DND-41 (cell line): ENCODE data around the gene TAF11.

Source experiments
- ATAC-seq: fragments of 200-7000 bp; cut with Tn5 transposase; 3 replicates; pipeline ENCODE4 v1.9.1; 2021; ENCODE audit warnings: low read depth; ENCODE audit not compliant: insufficient read depth
- DNase-seq: peaks from one replicate; pipeline ENCODE4 v3.0.0-alpha.2; 2020
- H2AFZ ChIP-seq: 2 replicates; pipeline ENCODE4 v1.6.0; 2012; ENCODE audit warnings: low read depth, low read length
- H3K27ac ChIP-seq: 2 replicates; pipeline ENCODE4 v1.5.1; 2012; ENCODE audit warnings: low read length, inconsistent platforms
- H3K27me3 ChIP-seq: fragments of 200-600 bp; sonication (generic); 2 replicates; pipeline ENCODE4 v1.6.0; 2012; ENCODE audit warnings: low read length, mild to moderate bottlenecking, inconsistent platforms; ENCODE audit not compliant: insufficient read depth, poor library complexity
- H3K36me3 ChIP-seq: 2 replicates; pipeline ENCODE4 v1.5.1; 2012; ENCODE audit warnings: low read length, inconsistent platforms; ENCODE audit not compliant: insufficient read depth
- H3K4me1 ChIP-seq: 2 replicates; pipeline ENCODE4 v1.5.1; 2012; ENCODE audit warnings: mild to moderate bottlenecking, low read length; ENCODE audit not compliant: insufficient read depth
- H3K4me2 ChIP-seq: 2 replicates; pipeline ENCODE4 v1.6.0; 2012; ENCODE audit warnings: mild to moderate bottlenecking, moderate library complexity, low read length, inconsistent platforms; ENCODE audit not compliant: insufficient read depth
- H3K4me3 ChIP-seq, 2 experiments: fragments of 200-600 bp in 1 of 2; shearing (Covaris generic) in 1 of 2; 2 replicates each; pipeline ENCODE4 v1.5.1; 2012 to 2016; ENCODE audit warnings: inconsistent platforms in 2 of 2, low read length in 2 of 2, mild to moderate bottlenecking in 2 of 2, low read depth in 1 of 2, moderate library complexity in 1 of 2
- H3K79me2 ChIP-seq: 2 replicates; pipeline ENCODE4 v1.6.0; 2012; ENCODE audit warnings: low read length, inconsistent platforms; ENCODE audit not compliant: insufficient read depth
- H3K9ac ChIP-seq: 2 replicates; pipeline ENCODE4 v1.6.0; 2012; ENCODE audit warnings: low read depth, mild to moderate bottlenecking, inconsistent platforms, low read length, moderate library complexity
- H3K9me3 ChIP-seq: 2 replicates; pipeline ENCODE4 v1.5.1; 2012; ENCODE audit warnings: low read length, moderate library complexity, mild to moderate bottlenecking, inconsistent platforms; ENCODE audit not compliant: insufficient read depth, severe bottlenecking
- H4K20me1 ChIP-seq: 2 replicates; pipeline ENCODE4 v1.6.0; 2012; ENCODE audit warnings: low read length; ENCODE audit not compliant: insufficient read depth
- EZH2 ChIP-seq: IDR thresholded peaks from 3 replicates; pipeline ENCODE4 v1.6.1; 2012; ENCODE audit warnings: borderline replicate concordance, low read depth, mild to moderate bottlenecking, moderate library complexity, low read length, inconsistent platforms; ENCODE audit not compliant: severe bottlenecking
- TF ChIP-seq, protein P1 (sequence below): IDR thresholded peaks from 2 replicates; pipeline ENCODE4 v1.5.1; 2012; ENCODE audit warnings: borderline replicate concordance, low read length, moderate library complexity, mild to moderate bottlenecking; ENCODE audit not compliant: poor library complexity, severe bottlenecking; ENCODE audit errors: extremely low read depth

The TAF11 gene

DNA sequence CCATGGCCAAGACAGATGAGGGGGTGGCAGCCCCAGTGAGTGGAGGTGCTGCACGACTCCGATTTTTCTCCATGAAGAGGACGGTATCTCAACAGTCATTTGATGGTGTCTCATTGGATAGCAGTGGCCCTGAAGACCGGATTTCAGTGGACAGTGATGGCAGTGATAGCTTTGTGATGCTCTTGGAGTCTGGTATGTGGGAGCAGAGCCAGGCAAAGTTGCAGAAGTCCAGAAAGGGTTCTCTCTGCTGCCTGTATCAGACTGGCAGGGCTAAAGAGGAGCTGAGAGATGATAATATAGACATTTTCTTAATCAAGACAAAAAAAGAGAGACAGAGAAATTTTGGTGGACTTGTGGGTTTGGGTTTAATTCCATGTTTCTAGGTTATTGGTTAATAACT, 23.8 kb downstream of the TAF11 start:
- Histone ChIP-seq H3K4me3 (no peak overlapping the region), H3K9me3 (no peaks in the 10 kb centered on the region), H3K9ac (no peak overlapping the region), H2AFZ (no peak overlapping the region), H3K27me3 (no peaks in the 10 kb centered on the region), H4K20me1 (no peaks in the 10 kb centered on the region), H3K4me2 (no peak overlapping the region), H3K36me3 (peaks cover 61% of the 10 kb centered on the region), H3K79me2 (no peaks in the 10 kb centered on the region), H3K27ac (no peak overlapping the region), H3K4me1 (no peaks in the 10 kb centered on the region)
- DNase-seq (no peak), ATAC-seq (no peak)
- TF ChIP-seq, protein P1, sequence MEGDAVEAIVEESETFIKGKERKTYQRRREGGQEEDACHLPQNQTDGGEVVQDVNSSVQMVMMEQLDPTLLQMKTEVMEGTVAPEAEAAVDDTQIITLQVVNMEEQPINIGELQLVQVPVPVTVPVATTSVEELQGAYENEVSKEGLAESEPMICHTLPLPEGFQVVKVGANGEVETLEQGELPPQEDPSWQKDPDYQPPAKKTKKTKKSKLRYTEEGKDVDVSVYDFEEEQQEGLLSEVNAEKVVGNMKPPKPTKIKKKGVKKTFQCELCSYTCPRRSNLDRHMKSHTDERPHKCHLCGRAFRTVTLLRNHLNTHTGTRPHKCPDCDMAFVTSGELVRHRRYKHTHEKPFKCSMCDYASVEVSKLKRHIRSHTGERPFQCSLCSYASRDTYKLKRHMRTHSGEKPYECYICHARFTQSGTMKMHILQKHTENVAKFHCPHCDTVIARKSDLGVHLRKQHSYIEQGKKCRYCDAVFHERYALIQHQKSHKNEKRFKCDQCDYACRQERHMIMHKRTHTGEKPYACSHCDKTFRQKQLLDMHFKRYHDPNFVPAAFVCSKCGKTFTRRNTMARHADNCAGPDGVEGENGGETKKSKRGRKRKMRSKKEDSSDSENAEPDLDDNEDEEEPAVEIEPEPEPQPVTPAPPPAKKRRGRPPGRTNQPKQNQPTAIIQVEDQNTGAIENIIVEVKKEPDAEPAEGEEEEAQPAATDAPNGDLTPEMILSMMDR, result no peak
- TF ChIP-seq EZH2, result no peak

DNA sequence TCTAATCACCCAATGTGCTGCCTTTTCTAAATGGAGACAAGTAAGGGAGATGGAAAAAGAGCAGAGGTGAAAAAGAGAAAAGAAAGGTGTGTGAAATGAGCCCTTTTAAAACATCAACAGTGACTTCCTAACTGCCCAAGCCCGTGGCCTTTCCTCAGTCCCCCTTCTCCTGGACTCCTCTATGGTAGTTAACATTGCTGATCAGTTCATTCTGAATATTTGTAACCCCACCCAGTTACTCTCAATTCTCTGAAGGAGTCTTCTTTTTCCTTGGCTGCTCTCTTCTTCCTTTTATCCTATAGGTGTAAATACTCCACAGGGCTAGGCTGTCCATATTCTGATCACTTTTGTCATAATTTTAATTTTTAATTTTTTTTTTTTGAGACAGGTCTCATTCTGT, 27.1 kb downstream of the TAF11 start:
- DNase-seq (no peak), ATAC-seq (no peak)
- no peaks in the 10 kb centered on the region for H3K4me1 ChIP-seq
- no peak overlapping the region for H3K4me3 ChIP-seq
- H3K36me3 ChIP-seq, result peaks cover 78% of the 10 kb centered on the region
- no peaks in the 10 kb centered on the region for H3K9me3 ChIP-seq
- no peaks in the 10 kb centered on the region for H4K20me1 ChIP-seq
- no peaks in the 10 kb centered on the region for H3K79me2 ChIP-seq
- no peak overlapping the region for H3K4me2 ChIP-seq
- no peak overlapping the region for H3K27ac ChIP-seq
- H3K9ac ChIP-seq, result no peak overlapping the region
- no peaks in the 10 kb centered on the region for H3K27me3 ChIP-seq
- H2AFZ ChIP-seq, result no peak overlapping the region
- TF ChIP-seq, protein P1, result no peak
- no peak for TF ChIP-seq EZH2

DNA sequence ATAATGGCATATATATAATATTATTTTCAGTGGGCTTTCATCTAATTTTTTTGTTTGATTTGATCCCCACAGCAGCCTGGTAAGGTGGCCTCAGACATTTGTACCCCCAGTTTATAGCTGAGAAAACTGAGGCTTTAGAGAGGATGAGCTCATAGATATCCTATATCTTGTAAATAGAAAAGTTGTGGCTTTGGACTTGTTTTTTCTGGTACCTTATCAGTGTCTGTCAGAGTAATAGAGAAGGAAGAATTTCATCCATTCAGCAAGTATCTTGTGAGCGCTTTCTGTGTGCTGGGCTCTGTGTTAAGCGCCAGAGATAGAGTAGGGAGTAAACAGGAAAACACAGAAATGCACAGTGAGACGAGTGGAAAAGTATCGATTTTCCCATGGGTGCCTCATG, 27.9 kb downstream of the TAF11 start:
- peaks cover 79% of the 10 kb centered on the region for H3K36me3 ChIP-seq
- TF ChIP-seq, protein P1, result no peak
- no peak for TF ChIP-seq EZH2
- no peak for DNase-seq

DNA sequence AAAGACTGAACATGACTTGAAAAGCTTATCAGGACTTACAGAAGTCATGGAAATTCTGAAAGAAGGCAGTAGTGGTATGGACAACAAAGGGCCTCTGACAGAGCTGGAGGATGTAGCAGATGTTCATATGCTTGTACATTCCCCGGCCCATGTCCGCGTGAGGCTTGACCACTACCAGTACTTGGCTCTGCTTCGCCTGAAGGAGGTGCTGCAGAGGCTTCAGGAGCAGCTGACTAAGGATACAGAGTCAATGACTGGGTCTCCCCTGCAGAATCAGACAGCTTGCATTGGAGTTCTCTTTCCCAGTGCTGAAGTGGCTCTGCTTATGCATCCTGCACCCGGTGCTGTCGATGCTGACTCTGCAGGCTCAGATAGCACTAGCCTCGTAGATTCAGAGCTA, 29.2 kb downstream of the TAF11 start:
- Histone ChIP-seq H3K36me3 (peaks cover 75% of the 10 kb centered on the region), H3K9me3 (no peaks in the 10 kb centered on the region), H3K9ac (no peak overlapping the region), H3K4me1 (no peaks in the 10 kb centered on the region), H4K20me1 (no peaks in the 10 kb centered on the region), H3K79me2 (no peaks in the 10 kb centered on the region), H3K27ac (no peak overlapping the region), H2AFZ (no peak overlapping the region), H3K4me2 (no peak overlapping the region), H3K27me3 (no peaks in the 10 kb centered on the region), H3K4me3 (no peak overlapping the region)
- ATAC-seq (no peak), DNase-seq (no peak)
- TF ChIP-seq, protein P1, result no peak
- TF ChIP-seq EZH2, result no peak

More for the DNA sequence above, 27.9 kb downstream of the TAF11 start:
- H3K79me2 ChIP-seq, result no peaks in the 10 kb centered on the region
- H3K9ac ChIP-seq, result no peak overlapping the region
- no peak overlapping the region for H3K27ac ChIP-seq
- H2AFZ ChIP-seq, result no peak overlapping the region
- H3K4me3 ChIP-seq, result no peak overlapping the region
- H3K9me3 ChIP-seq, result no peaks in the 10 kb centered on the region
- H3K4me2 ChIP-seq, result no peak overlapping the region
- ATAC-seq, result no peak
- no peaks in the 10 kb centered on the region for H3K4me1 ChIP-seq
- no peaks in the 10 kb centered on the region for H3K27me3 ChIP-seq
- no peaks in the 10 kb centered on the region for H4K20me1 ChIP-seq
